Activated CD8-positive, alpha-beta T cell treated with anti-CD3 and anti-CD28 coated beads for 36 hours (primary cell): ENCODE data around the gene NNT. TPM values are rescaled to one million over a fixed set of nuclear protein-coding genes. Genes with fewer than 3 reads are reported as not detected.
"Not testable (repeated sequence)": the region's sequence is repeated elsewhere in the genome, so short reads cannot be mapped to it uniquely, and the experiment has no call there.

ENCODE experiments used
- ATAC-seq: fragments of 200-7000 bp; cut with Tn5 transposase; one replicate; pipeline ENCODE4 v1.10.0; 2021; ENCODE audit warnings: mild to moderate bottlenecking, moderate library complexity
- CTCF ChIA-PET: fragments of 350-600 bp; sonication (Branson Sonifier 250); formaldehyde crosslinking; loops from one replicate; lab custom pipeline; 2021; ENCODE audit warnings: antibody characterized with exemption; lab: Charles Lee
- POLR2A ChIA-PET: fragments of 350-600 bp; sonication (Branson Sonifier 250); formaldehyde crosslinking; loops from one replicate; lab custom pipeline; 2021; ENCODE audit warnings: antibody characterized with exemption; lab: Charles Lee
- DNase-seq: peaks from one replicate; pipeline ENCODE4 v3.0.0-alpha.2; 2020
- H3K27ac Mint-ChIP-seq: one replicate; pipeline ENCODE4 v1.8.0; 2021; ENCODE audit warnings: mild to moderate bottlenecking, mixed read lengths
- H3K27me3 Mint-ChIP-seq: one replicate; pipeline ENCODE4 v1.8.0; 2021; ENCODE audit warnings: mixed read lengths
- H3K36me3 Mint-ChIP-seq: one replicate; pipeline ENCODE4 v1.8.0; 2021; ENCODE audit warnings: low read depth, mixed read lengths
- H3K4me1 Mint-ChIP-seq: one replicate; pipeline ENCODE4 v1.8.0; 2021; ENCODE audit warnings: low read depth, mixed read lengths
- H3K4me3 Mint-ChIP-seq: one replicate; pipeline ENCODE4 v1.8.0; 2021; ENCODE audit warnings: mild to moderate bottlenecking, moderate library complexity, mixed read lengths
- H3K9me3 Mint-ChIP-seq: one replicate; pipeline ENCODE4 v1.8.0; 2021; ENCODE audit warnings: mixed read lengths
- CTCF ChIP-seq: fragments of 200-600 bp; IDR thresholded peaks from one replicate; pipeline ENCODE4 v1.8.0; 2022; ENCODE audit warnings: antibody characterized with exemption, mild to moderate bottlenecking
- intact Hi-C: fragments of 100-400 bp; cut with micrococcal nuclease; formaldehyde crosslinking; loops from one replicate; pipeline ENCODE4 v1.10.0; 2022
- total RNA-seq, 2 experiments: library from RNA; stranded (reverse); gene quantifications; one replicate each; pipeline ENCODE4 v1.2.3, GENCODE V29; 2021

NNT gene
- total RNA-seq, 2 experiments from 2014 or later = 72.0 to 78.4 TPM

GRCh38 chr5:43728581-43728980 lies 125.6 kb downstream of the NNT start:
- H3K27me3 Mint-ChIP-seq = peaks cover 2% of the 10 kb centered on the region
- ATAC-seq = no peak
- no peaks in the 10 kb centered on the region for H3K4me1 Mint-ChIP-seq
- no peak overlapping the region for H3K4me3 Mint-ChIP-seq
- no peak for DNase-seq
- no peaks in the 10 kb centered on the region for H3K9me3 Mint-ChIP-seq
- no peak for TF ChIP-seq CTCF
- intact Hi-C loops = loop anchor here (5.0 kb wide), 1 partner anchor 1044 kb away; no protein-coding TSS in a partner anchor
- POLR2A ChIA-PET = no interaction called here
- CTCF ChIA-PET = interaction anchor here (0.6 to 1.8 kb wide), 3 partner anchors 12 to 668 kb away, joined by 3 to 5 read pairs (median 4); no protein-coding TSS in a partner anchor
- H3K27ac Mint-ChIP-seq = no peak overlapping the region
- no peaks in the 10 kb centered on the region for H3K36me3 Mint-ChIP-seq

- H3K27me3 Mint-ChIP-seq = peaks cover 2% of the 10 kb centered on the region
- H3K27ac Mint-ChIP-seq = no peak overlapping the region
- H3K36me3 Mint-ChIP-seq = no peaks in the 10 kb centered on the region
- intact Hi-C loops = loop anchor here (5.0 kb wide), 1 partner anchor 1042 kb away; no protein-coding TSS in a partner anchor
- no peak overlapping the region for H3K4me3 Mint-ChIP-seq
- ChIA-PET CTCF (interaction anchor here (0.8 to 1.6 kb wide), 3 partner anchors 14 to 98 kb away, joined by 3 to 4 read pairs (median 3); no protein-coding TSS in a partner anchor), POLR2A (no interaction called here)
- ATAC-seq (no peak), DNase-seq (no peak)
- H3K4me1 Mint-ChIP-seq = no peaks in the 10 kb centered on the region
- peak; percentile 74 for TF ChIP-seq CTCF
- H3K9me3 Mint-ChIP-seq = no peaks in the 10 kb centered on the region
Measured at GRCh38 chr5:43729846-43730478, 127.0 kb downstream of the NNT start.

GRCh38 chr5:43730832-43731342 lies 127.9 kb downstream of the NNT start:
- H3K27ac Mint-ChIP-seq = no peak overlapping the region
- POLR2A ChIA-PET = no interaction called here
- intact Hi-C loops = no loop called here

GRCh38 chr5:43731573-43731972 lies 128.6 kb downstream of the NNT start:
- Mint-ChIP-seq H3K27me3 (peaks cover 2% of the 10 kb centered on the region), H3K4me1 (no peaks in the 10 kb centered on the region), H3K27ac (no peak overlapping the region), H3K9me3 (no peaks in the 10 kb centered on the region), H3K4me3 (no peak overlapping the region), H3K36me3 (no peaks in the 10 kb centered on the region)
- POLR2A ChIA-PET = no interaction called here
- CTCF ChIA-PET = interaction anchor here (0.7 to 1.6 kb wide), 2 partner anchors 16 to 131 kb away, joined by 3 to 4 read pairs; no protein-coding TSS in a partner anchor
- ATAC-seq (no peak), DNase-seq (no peak)
- TF ChIP-seq CTCF = no peak
- intact Hi-C loops = no loop called here

More at GRCh38 chr5:43730832-43731342, 127.9 kb downstream of the NNT start:
- Mint-ChIP-seq H3K27me3 (peaks cover 2% of the 10 kb centered on the region), H3K36me3 (no peaks in the 10 kb centered on the region), H3K4me1 (no peaks in the 10 kb centered on the region), H3K9me3 (no peaks in the 10 kb centered on the region), H3K4me3 (no peak overlapping the region)
- ATAC-seq (no peak), DNase-seq (no peak)
- CTCF ChIA-PET = interaction anchor here (0.7 to 1.6 kb wide), 4 partner anchors 15 to 132 kb away, joined by 3 to 4 read pairs (median 3); no protein-coding TSS in a partner anchor
- no peak for TF ChIP-seq CTCF

- ATAC-seq, H3K27ac Mint-ChIP-seq, POLR2A ChIA-PET: not testable (repeated sequence)
Measured at GRCh38 chr5:43745923-43746548, 143.1 kb downstream of the NNT start.

More at GRCh38 chr5:43745923-43746548, 143.1 kb downstream of the NNT start:
- H3K4me1 Mint-ChIP-seq, H3K4me3 Mint-ChIP-seq, DNase-seq, H3K27me3 Mint-ChIP-seq, H3K36me3 Mint-ChIP-seq, CTCF ChIA-PET, intact Hi-C loops, H3K9me3 Mint-ChIP-seq: not testable (repeated sequence)
